ENCODE measurements around the gene GSTA1.
"Not testable (repeated sequence)": the region's sequence is repeated elsewhere in the genome, so short reads cannot be mapped to it uniquely, and the experiment has no call there.

- TF ChIP-seq POLR2AphosphoS5 (IDR thresholded peaks at IDR 0.05; ENCODE audit: borderline replicate concordance, low read depth, low read length); EZH2 (IDR thresholded peaks at IDR 0.05): not testable (repeated sequence)
Observed at GRCh38 chr6:52825900-52826459, 22.4 kb upstream of the GSTA1 start.
